Measurements from ENCODE around the gene AFF3.

GRCh38 chr2:99998651-99999320, 143.6 kb downstream of the AFF3 start:
- no peak for TF ChIP-seq CBX3 (IDR thresholded peaks at IDR 0.05; ENCODE audit: low read depth)
- no peak for TF ChIP-seq SIN3A (IDR thresholded peaks at IDR 0.05; ENCODE audit: low read depth)
- TF ChIP-seq CTCF (IDR thresholded peaks at IDR 0.05 in 2 of 3, conservative IDR thresholded peaks at IDR 0.05 in 1 of 3; ENCODE audit: borderline replicate concordance in 1 of 3, insufficient read depth in 1 of 3, low read depth in 2 of 3, low read length in 2 of 3), result no peak
- TF ChIP-seq RAD21 (IDR thresholded peaks at IDR 0.05; ENCODE audit: low read depth), result no peak
- TF ChIP-seq YY1 (IDR thresholded peaks at IDR 0.05; ENCODE audit: extremely low read depth, insufficient replicate concordance, low read depth, low read length), result no peak
- TF ChIP-seq EGR1 (IDR thresholded peaks at IDR 0.05; ENCODE audit: low read depth), result no peak
- TF ChIP-seq POLR2AphosphoS5 (IDR thresholded peaks at IDR 0.05; ENCODE audit: low read depth, low read length), result no peak

All from HCT116 (cell line).